ENCODE results near the gene DCUN1D1.

- TF ChIP-seq CTCF (conservative IDR thresholded peaks at IDR 0.05; ENCODE audit: low read length), result no peak
- no peak for TF ChIP-seq EZH2phosphoT487 (IDR thresholded peaks at IDR 0.05; ENCODE audit: borderline replicate concordance)
These were observed 26.2 kb upstream of the DCUN1D1 start for GRCh38 chr3:183006396-183007002.

All from Loucy (cell line).